Stimulated activated CD4-positive, alpha-beta T cell treated with anti-CD3 and anti-CD28 coated beads, TNF-alpha, amount 100 ng/mL, for 4 hours (primary cell): Measurements from ENCODE around the gene UBE2R2.

Source experiments
- DNase-seq, 3 experiments: peaks; one replicate each; pipeline ENCODE4 v3.0.0-alpha.2; 2020; ENCODE audit warnings: low read depth in 3 of 3

The UBE2R2 gene

GRCh38 chr9:33884856-33885701 is 68.1 kb downstream of the UBE2R2 start:
- no peak for DNase-seq

- DNase-seq: no peak
Measured at GRCh38 chr9:33885948-33886347, 69.0 kb downstream of the UBE2R2 start.

DNA sequence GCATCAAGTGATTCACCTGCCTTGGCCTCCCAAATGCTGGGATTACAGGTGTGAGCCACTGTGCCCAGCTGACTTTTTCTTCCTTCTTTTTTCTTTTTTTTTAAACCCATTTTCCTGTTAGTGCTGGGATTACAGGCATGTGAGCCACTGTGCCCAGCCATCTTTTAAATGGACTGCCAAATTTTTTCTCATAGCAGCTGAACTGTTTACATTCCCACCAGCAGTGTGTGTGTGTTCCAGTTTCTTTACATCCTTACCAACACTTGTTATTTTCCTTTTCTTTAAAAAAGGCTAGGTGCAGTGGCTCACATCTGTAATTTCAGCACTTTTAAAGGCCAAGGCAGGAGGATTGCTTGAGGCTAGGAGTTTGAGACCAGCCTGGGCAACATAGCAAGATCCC is 76.9 kb downstream of the UBE2R2 start:
- no peak for DNase-seq

- no peak for DNase-seq
Measured at GRCh38 chr9:33894316-33894715, 77.4 kb downstream of the UBE2R2 start.

DNA sequence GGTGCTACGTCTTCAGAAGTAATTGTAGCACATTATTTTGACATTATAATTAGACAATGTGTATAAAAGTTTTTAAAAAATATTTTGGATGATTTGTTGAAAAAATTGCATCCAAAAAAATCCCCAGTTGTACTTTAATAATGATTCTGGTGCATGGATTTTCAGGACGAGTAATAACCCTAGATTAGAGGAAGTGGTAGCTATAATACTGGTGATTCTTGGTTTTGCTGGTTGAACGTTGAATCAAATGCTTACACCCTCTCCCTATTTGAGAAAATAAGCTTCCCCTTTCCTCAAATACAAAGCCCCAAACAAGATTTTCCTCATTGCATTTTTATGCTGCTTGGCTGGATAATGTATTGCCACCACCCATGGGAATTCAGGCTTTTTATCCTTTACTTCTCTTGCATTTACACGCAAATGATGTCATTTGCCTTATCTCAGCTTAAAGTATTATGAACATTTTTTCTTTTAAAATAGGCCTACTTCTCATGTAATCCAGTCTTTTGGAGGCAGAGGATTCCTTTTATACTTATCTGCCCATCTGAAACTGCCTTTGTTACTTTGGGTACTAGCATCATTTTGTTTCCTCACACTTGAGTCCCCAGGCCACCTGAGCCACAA is 86.3 kb downstream of the UBE2R2 start:
- DNase-seq: no peak

DNA sequence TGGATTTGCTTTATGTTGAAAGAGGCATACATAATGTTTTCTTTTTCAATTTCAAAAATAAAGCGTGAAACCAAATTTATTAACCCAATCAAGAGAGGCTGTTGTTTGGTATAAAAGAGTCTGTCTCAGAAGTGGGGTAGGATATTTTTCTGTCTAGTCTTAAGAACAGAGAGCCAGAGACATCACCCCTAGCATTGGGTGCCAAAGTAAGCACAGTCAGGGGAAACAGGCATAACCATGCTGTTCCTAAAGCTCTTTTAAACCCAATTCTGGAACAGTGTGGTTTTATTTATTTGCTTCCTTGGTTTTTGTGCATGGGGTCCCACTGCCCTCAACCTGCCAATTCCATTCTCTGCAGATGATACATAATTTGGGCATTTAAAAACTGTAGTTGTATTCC is 88.2 kb downstream of the UBE2R2 start:
- no peak for DNase-seq

- no peak for DNase-seq
Measured at GRCh38 chr9:33906769-33907168, 89.8 kb downstream of the UBE2R2 start.

DNA sequence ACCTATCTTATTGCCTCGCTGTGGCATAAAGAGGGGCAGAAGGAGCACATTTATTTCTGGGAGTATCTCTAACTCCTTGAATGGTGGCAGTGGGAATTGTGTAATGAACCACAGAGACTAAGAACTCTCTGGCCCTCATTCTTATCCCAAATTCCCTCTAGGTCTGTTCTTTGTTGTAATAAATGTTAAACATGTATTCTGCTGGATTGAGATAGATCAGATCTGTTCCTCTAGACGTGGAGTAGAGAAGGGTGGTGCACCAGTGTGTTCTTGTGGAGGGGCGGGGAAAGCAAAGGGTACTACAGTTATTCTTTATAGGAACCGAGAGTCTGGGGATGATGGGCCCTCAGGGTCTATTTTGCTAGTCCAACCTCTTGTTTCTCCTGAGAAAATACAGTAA is 90.4 kb downstream of the UBE2R2 start:
- no peak for DNase-seq

DNA sequence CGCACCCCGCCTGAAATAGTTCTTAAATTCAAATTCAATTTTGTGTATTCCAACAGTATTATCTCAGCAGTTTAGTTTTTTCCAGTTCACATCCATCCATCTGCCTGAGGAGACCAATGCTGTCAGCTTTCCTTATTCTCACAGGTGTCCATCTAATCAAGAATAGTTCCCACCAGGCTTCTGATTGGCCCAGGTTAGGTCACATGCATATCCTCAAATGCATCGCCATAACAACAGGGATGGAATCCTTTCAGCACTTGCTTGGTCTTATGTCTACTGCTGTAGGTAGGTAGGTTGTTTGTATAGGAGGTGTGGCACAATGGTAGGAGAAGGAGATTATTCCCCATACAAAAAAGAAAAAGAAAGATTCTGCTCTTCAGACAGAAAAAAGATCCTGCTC is 91.2 kb downstream of the UBE2R2 start:
- DNase-seq: no peak

GRCh38 chr9:33908749-33909148 is 91.8 kb downstream of the UBE2R2 start:
- no peak for DNase-seq

DNA sequence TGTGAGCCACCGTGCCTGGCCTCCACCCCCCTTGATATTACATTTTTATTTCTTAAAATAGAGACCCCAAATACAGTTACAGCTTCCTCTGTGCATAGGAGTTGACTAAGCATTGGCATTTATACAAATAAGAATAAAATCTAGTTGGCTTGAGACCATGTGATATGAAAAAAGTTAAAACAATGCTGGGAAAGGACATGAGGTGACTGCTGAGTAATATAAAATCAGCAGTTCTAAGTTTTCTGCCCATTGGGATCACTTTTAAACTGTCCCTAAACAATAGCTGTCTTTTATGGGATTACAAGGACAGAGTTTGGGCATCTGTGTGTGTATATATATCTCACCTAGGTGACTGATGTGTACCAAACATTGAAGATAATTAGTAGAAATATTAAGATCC is 96.6 kb downstream of the UBE2R2 start:
- DNase-seq: no peak

DNA sequence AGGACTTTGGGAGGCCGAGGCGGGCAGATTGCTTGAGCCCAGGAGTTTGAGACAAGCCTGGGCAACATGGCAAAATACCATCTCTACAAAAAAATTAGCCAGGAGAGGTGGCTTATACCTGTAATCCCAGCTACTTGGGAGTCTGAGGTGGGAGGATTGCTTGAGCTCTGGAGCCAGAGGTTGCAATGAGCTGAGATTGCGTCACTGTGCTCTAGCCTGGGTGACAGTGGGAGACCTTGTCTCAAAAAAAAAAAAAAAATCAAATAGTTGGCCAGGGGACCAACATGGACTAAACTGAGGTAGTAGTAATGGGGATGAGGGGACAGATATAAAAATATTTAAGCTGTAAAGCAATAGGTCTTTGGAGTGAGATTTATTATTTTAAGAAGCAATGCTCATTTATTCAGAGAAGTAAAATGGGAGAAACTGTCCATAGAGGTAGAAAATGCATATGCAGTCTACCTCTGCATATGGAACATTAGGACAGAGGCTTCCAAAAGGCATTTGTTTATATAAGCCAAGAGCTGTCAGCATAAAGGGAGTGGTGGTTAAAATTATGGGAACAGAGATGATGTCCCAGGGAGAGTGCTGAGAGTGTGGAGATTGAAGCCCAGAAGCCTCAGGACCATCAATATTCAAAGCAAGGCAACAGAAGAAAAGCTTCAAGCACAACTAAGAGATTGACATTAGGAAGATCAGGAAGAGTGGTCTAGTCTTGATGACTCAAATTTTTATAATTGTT is 98.1 kb downstream of the UBE2R2 start:
- DNase-seq: no peak

- DNase-seq: no peak
Measured at GRCh38 chr9:33917036-33917435, 100.1 kb downstream of the UBE2R2 start.

DNA sequence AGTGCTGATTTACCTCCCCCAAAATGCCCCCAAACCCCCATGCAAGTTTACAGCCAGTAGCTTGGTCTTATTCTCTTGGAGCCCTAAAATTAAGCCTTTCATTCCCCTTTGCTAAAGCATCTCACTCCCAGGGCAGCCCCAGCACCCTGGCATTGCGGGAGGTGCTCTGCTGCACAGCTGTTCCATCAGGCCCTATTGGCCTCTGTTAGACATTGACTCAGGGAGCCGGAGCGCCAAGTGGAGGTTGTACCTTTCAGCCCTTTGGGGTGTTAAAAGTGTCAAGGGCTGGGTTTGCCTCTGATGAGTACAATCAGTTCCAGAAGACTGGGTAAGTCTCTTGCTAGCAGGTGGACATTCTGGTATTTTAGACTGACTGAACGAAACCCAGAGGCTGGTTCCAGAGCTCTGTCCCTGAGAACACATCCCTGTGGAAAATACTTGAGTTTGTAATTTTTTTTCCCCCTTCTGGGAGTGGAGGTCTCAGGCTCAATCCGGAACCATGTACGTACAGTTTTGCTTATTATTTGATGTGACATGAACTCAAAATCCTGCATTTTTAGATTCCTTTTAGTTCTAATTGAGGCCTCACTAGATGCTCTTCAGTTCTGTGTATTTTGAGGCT is 102.4 kb downstream of the UBE2R2 start:
- DNase-seq: no peak

- no peak for DNase-seq
Measured at GRCh38 chr9:33921967-33922895, 105.3 kb downstream of the UBE2R2 start.

GRCh38 chr9:33923079-33923478 is 106.1 kb downstream of the UBE2R2 start:
- no peak for DNase-seq

GRCh38 chr9:33923998-33924701 is 107.2 kb downstream of the UBE2R2 start:
- DNase-seq: no peak

GRCh38 chr9:33924978-33925797 is 108.2 kb downstream of the UBE2R2 start:
- no peak for DNase-seq

GRCh38 chr9:33926746-33927485 is 110.0 kb downstream of the UBE2R2 start:
- no peak for DNase-seq
